B cell (primary cell): ENCODE results near the gene ADAD1. TPM values are rescaled to one million over a fixed set of nuclear protein-coding genes. Genes with fewer than 3 reads are reported as not detected.

Experiments
- ATAC-seq: fragments of 200-7000 bp; cut with Tn5 transposase; one replicate; pipeline ENCODE4 v1.10.0; 2021; ENCODE audit warnings: low read depth, mild to moderate bottlenecking, moderate number of reproducible peaks, moderate library complexity
- CTCF ChIA-PET: fragments of 350-600 bp; sonication (Branson Sonifier 250); formaldehyde crosslinking; loops from one replicate; lab custom pipeline; 2021; ENCODE audit warnings: antibody characterized with exemption, inconsistent platforms; lab: Charles Lee
- POLR2A ChIA-PET: fragments of 350-600 bp; sonication (Branson Sonifier 250); formaldehyde crosslinking; loops from one replicate; lab custom pipeline; 2021; ENCODE audit warnings: antibody characterized with exemption; lab: Charles Lee
- DNase-seq: peaks from one replicate; pipeline ENCODE4 v3.0.0; 2013
- H2AFZ ChIP-seq: 2 replicates; pipeline ENCODE4 v1.6.1; 2012; ENCODE audit warnings: mild to moderate bottlenecking, low read depth, low read length; ENCODE audit not compliant: insufficient read depth, poor library complexity, severe bottlenecking
- H3K27ac ChIP-seq, 2 donors: 1 replicate in 1 of 2; 2 replicates in 1 of 2; pipeline ENCODE4 v1.5.1; 2012 to 2013; ENCODE audit warnings: low read length in 2 of 2, mild to moderate bottlenecking in 2 of 2, moderate library complexity in 1 of 2
- H3K27me3 ChIP-seq, 4 experiments: fragments of 200-600 bp in 1 of 4; sonication (generic) in 1 of 4; replicated peaks in 1 of 4; 1 replicate in 2 of 4; 2 replicates in 2 of 4; pipeline versions ENCODE4 v1.6.1 to v1.7.0; 2013 to 2016; ENCODE audit warnings: low read length in 3 of 4, mild to moderate bottlenecking in 2 of 4, mixed read lengths in 1 of 4, moderate library complexity in 1 of 4; ENCODE audit not compliant: insufficient read depth in 4 of 4, control insufficient read depth in 3 of 4; ENCODE audit errors: control extremely low read depth in 1 of 4
- H3K36me3 ChIP-seq, 2 experiments: replicated peaks in 1 of 2; 1 replicate in 1 of 2; 2 replicates in 1 of 2; pipeline versions ENCODE4 v1.6.1 to v1.7.1; 2013; ENCODE audit warnings: low read length in 1 of 2; ENCODE audit not compliant: insufficient read depth in 2 of 2, control insufficient read depth in 1 of 2; ENCODE audit errors: control extremely low read depth in 1 of 2, extremely low read depth in 1 of 2
- H3K4me1 ChIP-seq, 2 donors: fragments of 200-600 bp in 1 of 2; sonication (generic) in 1 of 2; 1 replicate in 1 of 2; 2 replicates in 1 of 2; pipeline versions ENCODE4 v1.5.1 to v1.6.1; 2013 to 2017; ENCODE audit warnings: low read length in 2 of 2; ENCODE audit not compliant: control insufficient read depth in 2 of 2, insufficient read depth in 2 of 2
- H3K4me2 ChIP-seq: replicated peaks from 2 replicates; pipeline ENCODE3; 2012; ENCODE audit warnings: mild to moderate bottlenecking, low read depth, low read length; ENCODE audit not compliant: poor library complexity, severe bottlenecking
- H3K4me3 ChIP-seq, 5 experiments: fragments of 200-600 bp in 1 of 5; sonication (generic) in 1 of 5; 1 replicate in 3 of 5; 2 replicates in 2 of 5; pipeline versions ENCODE4 v1.5.1 to v1.7.0; 2011 to 2016; ENCODE audit warnings: low read length in 4 of 5, mild to moderate bottlenecking in 4 of 5, low read depth in 2 of 5, control low read depth in 1 of 5, moderate library complexity in 1 of 5; ENCODE audit not compliant: insufficient read depth in 1 of 5; ENCODE audit errors: control extremely low read depth in 1 of 5, extremely low read depth in 1 of 5
- H3K79me2 ChIP-seq: fragments of 200-600 bp; sonication (generic); one replicate; pipeline ENCODE4 v1.6.0; 2016; ENCODE audit warnings: low read length; ENCODE audit not compliant: control insufficient read depth, insufficient read depth
- H3K9ac ChIP-seq: fragments of 200-600 bp; sonication (generic); 2 replicates; pipeline ENCODE4 v1.6.1; 2017; ENCODE audit warnings: mild to moderate bottlenecking, low read length, moderate library complexity
- H3K9me3 ChIP-seq, 3 donors: one replicate each; pipeline versions ENCODE4 v1.6.1 to v1.7.1; 2013; ENCODE audit warnings: low read length in 2 of 3; ENCODE audit not compliant: control insufficient read depth in 2 of 3, insufficient read depth in 1 of 3; ENCODE audit errors: control extremely low read depth in 1 of 3
- H4K20me1 ChIP-seq: 2 replicates; pipeline ENCODE4 v1.6.0; 2012; ENCODE audit warnings: mild to moderate bottlenecking, low read length; ENCODE audit not compliant: insufficient read depth, control insufficient read depth, poor library complexity, severe bottlenecking
- H3K27ac Mint-ChIP-seq: one replicate; pipeline ENCODE4 v1.8.0; 2021; ENCODE audit warnings: mixed read lengths
- H3K27me3 Mint-ChIP-seq: one replicate; pipeline ENCODE4 v1.8.0; 2021; ENCODE audit warnings: mixed read lengths
- H3K4me1 Mint-ChIP-seq: one replicate; pipeline ENCODE4 v1.8.0; 2021; ENCODE audit warnings: mixed read lengths
- H3K4me3 Mint-ChIP-seq: one replicate; pipeline ENCODE4 v1.8.0; 2021; ENCODE audit warnings: mixed read lengths
- H3K9me3 Mint-ChIP-seq: one replicate; pipeline ENCODE4 v1.8.0; 2022; ENCODE audit warnings: mixed read lengths; ENCODE audit not compliant: insufficient read depth
- EZH2 ChIP-seq: IDR thresholded peaks from 2 replicates; pipeline ENCODE4 v1.6.1; 2012; ENCODE audit warnings: borderline replicate concordance, low read depth, mild to moderate bottlenecking, moderate library complexity, low read length; ENCODE audit not compliant: insufficient read depth, poor library complexity, severe bottlenecking
- WGBS: methylation state at CpG from one replicate; pipeline ENCODE4 v1.1.5; 2013; ENCODE audit warnings: missing lambda C conversion rate; ENCODE audit not compliant: insufficient coverage; 5-methylcytosine and 5-hydroxymethylcytosine counted together
- intact Hi-C: fragments of 100-400 bp; cut with micrococcal nuclease; formaldehyde crosslinking; loops from one replicate; pipeline ENCODE4 v1.10.0; 2022
- polyA plus RNA-seq: library from polyadenylated mRNA; depleted of rRNA; stranded (reverse); fragments of >200 nt; gene quantifications from 2 replicates; pipeline ENCODE4 v1.2.3, GENCODE V29; 2012
- total RNA-seq, 2 donors: library from RNA; stranded (reverse); fragments of 120-200 nt in 1 of 2; gene quantifications; 1 replicate in 1 of 2; 2 replicates in 1 of 2; pipeline versions ENCODE4 v1.2.3 to v1.2.4, GENCODE V29; 2013 to 2022
- TF ChIP-seq, protein P1 (sequence below): fragments of 200-600 bp; IDR thresholded peaks from one replicate; pipeline ENCODE4 v1.8.0; 2022; ENCODE audit warnings: antibody characterized with exemption, mild to moderate bottlenecking

Gene ADAD1
- total and polyA plus RNA-seq, 2 donors (not counting 1 experiment from before 2014, with no cell fraction given) = not detected

DNA sequence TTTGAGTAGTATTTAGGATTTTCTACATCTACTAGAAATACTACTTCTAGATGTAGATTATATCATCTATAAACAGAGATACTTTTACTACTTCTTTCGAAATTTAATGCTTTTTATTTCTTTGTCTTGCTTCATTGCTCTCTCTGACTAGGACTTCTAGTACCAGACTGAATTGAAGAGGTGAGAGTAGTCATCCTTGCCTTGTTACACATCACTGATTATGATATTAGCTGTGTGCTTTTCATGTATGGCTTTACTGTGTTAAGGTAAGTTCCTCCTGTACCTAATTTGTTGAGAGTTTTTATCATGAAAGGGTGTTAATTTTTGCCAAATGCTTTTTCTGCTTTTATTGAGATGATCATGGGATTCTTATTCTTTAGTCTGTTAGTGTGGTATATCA lies 97.3 kb downstream of the ADAD1 start:
- DNase-seq (no peak), ATAC-seq (no peak)
- intact Hi-C loops = no loop called here
- H3K4me3 ChIP-seq = no peak overlapping the region
- H3K4me2 ChIP-seq = no peak overlapping the region
- ChIA-PET POLR2A (no interaction called here), CTCF (no interaction called here)
- no peaks in the 10 kb centered on the region for H3K36me3 ChIP-seq
- H3K27ac ChIP-seq = no peak overlapping the region
- peaks cover 8% of the 10 kb centered on the region for H3K27me3 Mint-ChIP-seq
- H2AFZ ChIP-seq = no peak overlapping the region
- no peaks in the 10 kb centered on the region for H4K20me1 ChIP-seq
- no peak for TF ChIP-seq EZH2
- TF ChIP-seq, protein P1, sequence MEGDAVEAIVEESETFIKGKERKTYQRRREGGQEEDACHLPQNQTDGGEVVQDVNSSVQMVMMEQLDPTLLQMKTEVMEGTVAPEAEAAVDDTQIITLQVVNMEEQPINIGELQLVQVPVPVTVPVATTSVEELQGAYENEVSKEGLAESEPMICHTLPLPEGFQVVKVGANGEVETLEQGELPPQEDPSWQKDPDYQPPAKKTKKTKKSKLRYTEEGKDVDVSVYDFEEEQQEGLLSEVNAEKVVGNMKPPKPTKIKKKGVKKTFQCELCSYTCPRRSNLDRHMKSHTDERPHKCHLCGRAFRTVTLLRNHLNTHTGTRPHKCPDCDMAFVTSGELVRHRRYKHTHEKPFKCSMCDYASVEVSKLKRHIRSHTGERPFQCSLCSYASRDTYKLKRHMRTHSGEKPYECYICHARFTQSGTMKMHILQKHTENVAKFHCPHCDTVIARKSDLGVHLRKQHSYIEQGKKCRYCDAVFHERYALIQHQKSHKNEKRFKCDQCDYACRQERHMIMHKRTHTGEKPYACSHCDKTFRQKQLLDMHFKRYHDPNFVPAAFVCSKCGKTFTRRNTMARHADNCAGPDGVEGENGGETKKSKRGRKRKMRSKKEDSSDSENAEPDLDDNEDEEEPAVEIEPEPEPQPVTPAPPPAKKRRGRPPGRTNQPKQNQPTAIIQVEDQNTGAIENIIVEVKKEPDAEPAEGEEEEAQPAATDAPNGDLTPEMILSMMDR = no peak
- no peak overlapping the region for H3K9ac ChIP-seq
- no CpG with 5 or more reads among the region's 1 CpG for WGBS
- H3K79me2 ChIP-seq = no peaks in the 10 kb centered on the region
- H3K9me3 ChIP-seq = peaks cover 0 to 2% (median 0%) of the 10 kb centered on the region in 3 donors
- no peaks in the 10 kb centered on the region for H3K27me3 ChIP-seq
- no peak overlapping the region for H3K27ac Mint-ChIP-seq
- H3K4me1 ChIP-seq = no peaks in the 10 kb centered on the region
- H3K4me1 Mint-ChIP-seq = no peaks in the 10 kb centered on the region
- H3K9me3 Mint-ChIP-seq = peaks cover 8% of the 10 kb centered on the region
- H3K4me3 Mint-ChIP-seq = no peak overlapping the region

DNA sequence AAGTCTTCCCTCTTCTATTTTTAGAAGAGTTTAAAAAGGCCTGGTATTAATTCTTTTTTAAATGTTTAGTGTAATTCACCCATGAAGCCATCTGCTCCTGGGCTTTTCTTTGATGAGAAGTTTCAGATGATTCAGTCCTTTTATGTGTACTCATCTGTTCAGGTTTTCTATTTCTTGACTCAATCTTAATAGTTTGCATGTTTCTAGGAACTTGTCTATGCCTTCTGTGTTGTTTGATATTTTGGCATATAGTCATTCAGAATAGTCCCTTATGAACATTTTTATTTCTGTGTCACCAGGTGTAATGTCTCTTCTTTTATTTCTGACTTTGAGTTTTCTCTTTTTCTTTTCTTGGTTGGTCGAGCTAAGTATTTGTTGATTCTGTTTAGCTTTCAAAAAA lies 97.9 kb downstream of the ADAD1 start:
- TF ChIP-seq, protein P1 = no peak
- no peak for TF ChIP-seq EZH2
- Mint-ChIP-seq H3K4me1 (no peaks in the 10 kb centered on the region), H3K4me3 (no peak overlapping the region), H3K9me3 (peaks cover 8% of the 10 kb centered on the region), H3K27me3 (peaks cover 8% of the 10 kb centered on the region), H3K27ac (no peak overlapping the region)
- DNase-seq (no peak), ATAC-seq (no peak)
- Histone ChIP-seq H3K9ac (no peak overlapping the region), H2AFZ (no peak overlapping the region), H3K36me3 (no peaks in the 10 kb centered on the region), H3K27ac (no peak overlapping the region), H3K4me1 (no peaks in the 10 kb centered on the region), H3K4me2 (no peak overlapping the region), H4K20me1 (no peaks in the 10 kb centered on the region), H3K9me3 (peaks cover 0 to 2% (median 0%) of the 10 kb centered on the region in 3 donors), H3K79me2 (no peaks in the 10 kb centered on the region), H3K27me3 (no peaks in the 10 kb centered on the region), H3K4me3 (no peak overlapping the region)
- no CpG with 5 or more reads among the region's 1 CpG for WGBS
- intact Hi-C loops = no loop called here
- CTCF ChIA-PET = no interaction called here
- POLR2A ChIA-PET = no interaction called here

Other genes starting within 250 kb of the ADAD1 start
- gene BLTP1, start 226.7 kb upstream of the ADAD1 start, total RNA-seq = 86.3 and 96.8 TPM in 2 replicates
- 24.5 and 30.0 TPM in 2 replicates for gene BLTP1, start 226.7 kb upstream of the ADAD1 start, polyA plus RNA-seq
- gene IL2, start 77.7 kb downstream of the ADAD1 start, total RNA-seq = not detected in 2 replicates
- not detected in 2 replicates for gene IL2, start 77.7 kb downstream of the ADAD1 start, polyA plus RNA-seq
- gene IL21, start 242.1 kb downstream of the ADAD1 start, total RNA-seq = not detected in 2 replicates
- not detected in 2 replicates for gene IL21, start 242.1 kb downstream of the ADAD1 start, polyA plus RNA-seq